GM13976 (cell line): ENCODE data around the gene AGAP5.
"Not testable (repeated sequence)": the region's sequence is repeated elsewhere in the genome, so short reads cannot be mapped to it uniquely, and the experiment has no call there.

Experiments
- DNase-seq: peaks from one replicate; pipeline ENCODE4 v3.0.0; 2012; ENCODE audit warnings: low spot score
- CTCF ChIP-seq: IDR thresholded peaks from 2 replicates; pipeline ENCODE4 v1.5.1; 2012; ENCODE audit warnings: borderline replicate concordance, mild to moderate bottlenecking; ENCODE audit not compliant: insufficient read depth; ENCODE audit errors: extremely low read depth, missing control alignments, control extremely low read depth
- in situ Hi-C: fragments of 300-500 bp; cut with MboI; formaldehyde crosslinking; loops from one replicate; pipeline ENCODE4 v1.12.0; 2022; ENCODE audit warnings: low sequenced_read_pairs, mixed read lengths, inconsistent platforms; ENCODE audit not compliant: unreplicated experiment

Gene AGAP5

GRCh38 chr10:73734796-73735305 is 36.9 kb upstream of the AGAP5 start:
- DNase-seq: no peak
- TF ChIP-seq CTCF: no peak
- in situ Hi-C loops: no loop called here

GRCh38 chr10:73734028-73734720 is 36.3 kb upstream of the AGAP5 start:
- DNase-seq: no peak
- no peak for TF ChIP-seq CTCF
- in situ Hi-C loops: no loop called here

GRCh38 chr10:73732931-73733623 is 35.2 kb upstream of the AGAP5 start:
- in situ Hi-C loops: no loop called here
- TF ChIP-seq CTCF: no peak
- no peak for DNase-seq

GRCh38 chr10:73732426-73732825 is 34.5 kb upstream of the AGAP5 start:
- in situ Hi-C loops: no loop called here
- no peak for TF ChIP-seq CTCF
- DNase-seq: no peak

GRCh38 chr10:73731588-73732375 is 33.9 kb upstream of the AGAP5 start:
- in situ Hi-C loops: no loop called here
- no peak for TF ChIP-seq CTCF
- DNase-seq: no peak

- no peak for TF ChIP-seq CTCF
- in situ Hi-C loops: no loop called here
These were observed 32.4 kb upstream of the AGAP5 start for GRCh38 chr10:73730153-73730906.

GRCh38 chr10:73729781-73730152 is 31.9 kb upstream of the AGAP5 start:
- DNase-seq, in situ Hi-C loops: not testable (repeated sequence)

More at GRCh38 chr10:73730153-73730906, 32.4 kb upstream of the AGAP5 start:
- DNase-seq: peak; percentile 88
